ENCODE data around the gene B4GALNT2. TPM values are rescaled to one million over a fixed set of nuclear protein-coding genes. Genes with fewer than 3 reads are reported as not detected.
"Not testable (repeated sequence)": the region's sequence is repeated elsewhere in the genome, so short reads cannot be mapped to it uniquely, and the experiment has no call there.

Gene B4GALNT2
- total RNA-seq, 3 donors from 2014 or later, result 0.15 to 0.66 TPM; not detected in 1

DNA sequence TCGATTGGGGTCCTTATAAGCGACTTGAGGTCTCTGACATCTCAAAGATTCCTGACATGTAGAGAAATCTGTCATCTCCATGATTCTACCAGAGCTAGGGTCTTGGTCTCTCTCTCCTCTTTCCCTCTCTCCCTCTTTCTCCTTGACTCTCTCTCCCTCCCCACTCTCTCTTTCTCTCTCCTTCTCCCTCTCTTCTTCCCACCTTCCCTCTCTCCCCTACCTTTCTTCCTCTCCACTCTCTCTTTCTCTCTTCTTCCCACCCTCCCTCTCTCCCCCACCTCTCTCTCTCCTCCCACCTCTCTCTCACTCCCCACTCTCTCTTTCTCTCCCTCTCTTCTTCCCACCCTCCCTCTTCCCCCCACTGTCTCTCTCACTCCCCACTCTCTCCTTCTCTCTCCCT, 32.6 kb downstream of the B4GALNT2 start:
- no peak for TF ChIP-seq POLR2A (IDR thresholded peaks at IDR 0.05)
- TF ChIP-seq, protein P1, sequence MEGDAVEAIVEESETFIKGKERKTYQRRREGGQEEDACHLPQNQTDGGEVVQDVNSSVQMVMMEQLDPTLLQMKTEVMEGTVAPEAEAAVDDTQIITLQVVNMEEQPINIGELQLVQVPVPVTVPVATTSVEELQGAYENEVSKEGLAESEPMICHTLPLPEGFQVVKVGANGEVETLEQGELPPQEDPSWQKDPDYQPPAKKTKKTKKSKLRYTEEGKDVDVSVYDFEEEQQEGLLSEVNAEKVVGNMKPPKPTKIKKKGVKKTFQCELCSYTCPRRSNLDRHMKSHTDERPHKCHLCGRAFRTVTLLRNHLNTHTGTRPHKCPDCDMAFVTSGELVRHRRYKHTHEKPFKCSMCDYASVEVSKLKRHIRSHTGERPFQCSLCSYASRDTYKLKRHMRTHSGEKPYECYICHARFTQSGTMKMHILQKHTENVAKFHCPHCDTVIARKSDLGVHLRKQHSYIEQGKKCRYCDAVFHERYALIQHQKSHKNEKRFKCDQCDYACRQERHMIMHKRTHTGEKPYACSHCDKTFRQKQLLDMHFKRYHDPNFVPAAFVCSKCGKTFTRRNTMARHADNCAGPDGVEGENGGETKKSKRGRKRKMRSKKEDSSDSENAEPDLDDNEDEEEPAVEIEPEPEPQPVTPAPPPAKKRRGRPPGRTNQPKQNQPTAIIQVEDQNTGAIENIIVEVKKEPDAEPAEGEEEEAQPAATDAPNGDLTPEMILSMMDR (IDR thresholded peaks at IDR 0.05), result no peak
- TF ChIP-seq POLR2AphosphoS5 (IDR thresholded peaks at IDR 0.05), result no peak
- no peak for DNase-seq (ENCODE audit: low spot score in 2 of 2)
- Histone ChIP-seq H3K4me1 (no peaks in the 10 kb centered on the region), H3K9me3 (no peaks in the 10 kb centered on the region), H3K4me3 (no peak overlapping the region), H3K27me3 (peaks cover 0 to 23% of the 10 kb centered on the region in 2 donors), H3K27ac (no peak overlapping the region), H3K36me3 (no peaks in the 10 kb centered on the region)
- intact Hi-C loops (cut with DNase I; ENCODE audit: low total_unique reads), result no loop called here

DNA sequence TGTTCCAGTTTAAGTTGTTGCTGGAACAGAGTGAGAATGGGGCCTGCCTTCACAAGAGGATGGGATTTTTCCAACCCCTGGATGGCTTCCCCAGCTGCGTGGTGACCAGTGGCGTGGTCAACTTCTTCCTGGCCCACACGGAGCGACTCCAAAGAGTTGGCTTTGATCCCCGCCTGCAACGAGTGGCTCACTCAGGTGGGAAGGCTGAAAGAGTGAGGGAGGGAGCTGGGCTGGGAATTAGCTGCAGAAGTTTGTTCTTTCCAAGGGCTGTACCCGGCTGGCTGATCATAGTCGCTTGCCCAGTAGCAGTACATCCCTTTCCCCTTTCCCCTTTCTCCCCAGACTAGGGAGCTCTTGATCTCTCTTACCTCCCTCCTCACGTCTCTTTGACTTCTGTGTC, 36.1 kb downstream of the B4GALNT2 start:
- H3K4me1 ChIP-seq, result no peaks in the 10 kb centered on the region
- H3K9me3 ChIP-seq, result no peaks in the 10 kb centered on the region
- TF ChIP-seq POLR2AphosphoS5 (IDR thresholded peaks at IDR 0.05) (no peak), POLR2A (IDR thresholded peaks at IDR 0.05) (no peak)
- TF ChIP-seq, protein P1 (IDR thresholded peaks at IDR 0.05), result no peak
- no peak overlapping the region for H3K27ac ChIP-seq
- H3K4me3 ChIP-seq, result no peak overlapping the region
- no peaks in the 10 kb centered on the region for H3K36me3 ChIP-seq
- intact Hi-C loops (cut with DNase I; ENCODE audit: low total_unique reads), result no loop called here
- no peak for DNase-seq (ENCODE audit: low spot score in 2 of 2)
- peaks cover 0 to 26% of the 10 kb centered on the region in 2 donors for H3K27me3 ChIP-seq

DNA sequence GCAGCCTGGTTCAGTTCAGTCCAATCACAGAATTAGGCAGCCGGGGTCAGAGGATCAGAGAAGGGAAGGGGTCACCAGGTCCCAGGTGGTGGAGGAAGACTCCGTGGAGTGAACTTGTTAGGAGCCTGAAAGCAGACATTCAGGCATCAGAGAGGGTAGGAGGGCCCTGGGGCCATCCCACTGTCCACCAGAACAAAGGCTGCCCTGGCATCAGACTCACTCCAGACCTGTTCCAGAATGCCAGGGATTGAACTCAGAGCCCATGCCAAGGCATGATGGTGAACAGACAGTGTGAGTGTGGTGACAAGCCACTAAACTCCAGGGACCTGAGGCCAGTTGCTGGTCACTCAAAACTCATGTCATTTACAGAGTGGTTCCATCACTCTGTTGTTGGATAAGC, 37.6 kb downstream of the B4GALNT2 start:
- DNase-seq (ENCODE audit: low spot score in 2 of 2), result no peak
- peaks cover 0 to 26% of the 10 kb centered on the region in 2 donors for H3K27me3 ChIP-seq

DNA sequence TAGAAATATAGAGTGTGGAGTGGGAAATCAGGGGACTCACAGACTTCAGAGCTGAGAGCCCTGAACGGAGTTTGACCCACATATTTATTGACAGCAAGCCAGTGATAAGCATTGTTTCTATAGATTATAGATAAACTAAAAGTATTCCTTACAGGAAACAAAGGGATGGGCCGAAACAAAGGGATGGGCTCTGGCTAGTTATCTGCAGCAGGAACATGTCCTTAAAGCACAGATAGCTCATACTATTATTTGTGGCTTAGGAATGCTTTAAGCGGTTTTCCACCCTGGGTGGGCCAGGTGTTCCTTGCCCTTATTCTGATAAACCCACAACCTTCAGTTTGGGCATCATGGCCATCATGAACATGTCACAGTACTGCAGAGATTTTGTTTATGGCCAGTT, 38.1 kb downstream of the B4GALNT2 start:
- DNase-seq (ENCODE audit: low spot score in 2 of 2); H3K36me3 ChIP-seq; intact Hi-C loops (cut with DNase I; ENCODE audit: low total_unique reads); H3K4me1 ChIP-seq; H3K4me3 ChIP-seq; H3K27ac ChIP-seq: not testable (repeated sequence)
- Histone ChIP-seq H3K9me3 (peaks cover 6 to 12% of the 10 kb centered on the region in 2 donors), H3K27me3 (peaks cover 0 to 26% of the 10 kb centered on the region in 2 donors)

More for the DNA sequence above, 37.6 kb downstream of the B4GALNT2 start:
- H3K36me3 ChIP-seq, result no peaks in the 10 kb centered on the region
- intact Hi-C loops (cut with DNase I; ENCODE audit: low total_unique reads), result no loop called here
- TF ChIP-seq, protein P1 (IDR thresholded peaks at IDR 0.05), result no peak
- TF ChIP-seq POLR2AphosphoS5 (IDR thresholded peaks at IDR 0.05), result no peak
- TF ChIP-seq POLR2A (IDR thresholded peaks at IDR 0.05), result no peak
- no peak overlapping the region for H3K4me3 ChIP-seq
- H3K4me1 ChIP-seq, result no peaks in the 10 kb centered on the region
- H3K27ac ChIP-seq, result no peak overlapping the region
- H3K9me3 ChIP-seq, result peaks cover under 1 to 7% of the 10 kb centered on the region in 2 donors

GRCh38 chr17:49175978-49176377, 43.4 kb downstream of the B4GALNT2 start:
- H3K36me3 ChIP-seq; DNase-seq (ENCODE audit: low spot score in 2 of 2); H3K4me3 ChIP-seq; H3K4me1 ChIP-seq; H3K27ac ChIP-seq; H3K27me3 ChIP-seq; intact Hi-C loops (cut with DNase I; ENCODE audit: low total_unique reads): not testable (repeated sequence)
- peaks cover 20 to 24% of the 10 kb centered on the region in 2 donors for H3K9me3 ChIP-seq

DNA sequence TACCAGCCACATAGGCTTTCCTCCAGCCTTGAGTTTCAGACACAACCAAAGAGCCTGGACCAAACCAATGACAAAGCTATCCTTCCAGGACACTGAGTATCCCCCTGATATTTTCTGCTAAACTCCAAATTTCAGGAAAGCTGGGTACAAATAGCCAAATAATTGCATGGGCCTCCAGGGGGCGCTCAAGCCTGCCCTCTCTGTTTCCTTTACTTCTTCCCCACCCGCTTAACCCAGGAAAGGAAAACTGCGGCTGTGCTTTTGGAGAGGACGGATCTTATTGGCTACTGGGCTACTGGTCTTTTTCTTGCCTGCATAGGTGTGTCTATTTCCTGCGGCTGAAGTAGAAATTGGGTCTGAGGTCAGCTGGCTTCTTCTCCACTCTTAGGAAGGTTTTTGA, 47.7 kb downstream of the B4GALNT2 start:
- Histone ChIP-seq H3K27ac (no peak overlapping the region), H3K9me3 (peaks cover 16 to 25% of the 10 kb centered on the region in 2 donors), H3K4me1 (no peaks in the 10 kb centered on the region), H3K4me3 (no peak overlapping the region), H3K27me3 (peaks cover 0 to 3% of the 10 kb centered on the region in 2 donors), H3K36me3 (no peaks in the 10 kb centered on the region)
- peak in 1 of 2 donors; percentile 61 for DNase-seq (ENCODE audit: low spot score in 2 of 2)
- TF ChIP-seq POLR2AphosphoS5 (IDR thresholded peaks at IDR 0.05) (no peak), POLR2A (IDR thresholded peaks at IDR 0.05) (no peak)
- TF ChIP-seq, protein P1 (IDR thresholded peaks at IDR 0.05), result peak; percentile 49 to 69 (median 64)
- intact Hi-C loops (cut with DNase I; ENCODE audit: low total_unique reads), result no loop called here
